NB4 (cell line): ENCODE measurements around the gene MAFF.

Source experiments
- MAX ChIP-seq: IDR thresholded peaks from 2 replicates; pipeline ENCODE4 v1.6.1; 2011; ENCODE audit warnings: low read depth, low read length
- POLR2A ChIP-seq: IDR thresholded peaks from 2 replicates; pipeline ENCODE4 v1.6.1; 2011; ENCODE audit warnings: mild to moderate bottlenecking; ENCODE audit not compliant: insufficient read length; ENCODE audit errors: extremely low read depth
- TF ChIP-seq, protein P1 (sequence below): IDR thresholded peaks from one replicate; pipeline ENCODE4 v1.5.1; 2012; ENCODE audit warnings: low read depth, low read length

DNA sequence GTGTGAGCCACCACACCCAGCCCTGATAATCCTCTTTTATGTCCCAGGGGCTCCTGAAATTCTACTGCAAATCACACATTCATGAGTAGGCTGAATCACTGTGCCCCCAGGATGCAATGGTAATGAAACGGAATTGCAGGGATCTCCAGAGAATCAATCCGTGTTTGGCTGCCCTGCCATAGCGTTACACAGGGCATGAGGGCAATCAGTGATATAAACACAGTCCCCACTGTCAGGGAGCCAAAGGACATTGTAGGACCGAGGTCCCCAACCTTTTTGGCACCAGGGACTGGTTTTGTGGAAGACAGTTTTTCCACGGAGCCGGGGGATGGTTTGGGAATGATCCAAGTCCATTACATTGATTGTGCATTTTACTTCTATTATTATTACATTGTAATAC, 11.2 kb upstream of the MAFF start:
- TF ChIP-seq, protein P1, sequence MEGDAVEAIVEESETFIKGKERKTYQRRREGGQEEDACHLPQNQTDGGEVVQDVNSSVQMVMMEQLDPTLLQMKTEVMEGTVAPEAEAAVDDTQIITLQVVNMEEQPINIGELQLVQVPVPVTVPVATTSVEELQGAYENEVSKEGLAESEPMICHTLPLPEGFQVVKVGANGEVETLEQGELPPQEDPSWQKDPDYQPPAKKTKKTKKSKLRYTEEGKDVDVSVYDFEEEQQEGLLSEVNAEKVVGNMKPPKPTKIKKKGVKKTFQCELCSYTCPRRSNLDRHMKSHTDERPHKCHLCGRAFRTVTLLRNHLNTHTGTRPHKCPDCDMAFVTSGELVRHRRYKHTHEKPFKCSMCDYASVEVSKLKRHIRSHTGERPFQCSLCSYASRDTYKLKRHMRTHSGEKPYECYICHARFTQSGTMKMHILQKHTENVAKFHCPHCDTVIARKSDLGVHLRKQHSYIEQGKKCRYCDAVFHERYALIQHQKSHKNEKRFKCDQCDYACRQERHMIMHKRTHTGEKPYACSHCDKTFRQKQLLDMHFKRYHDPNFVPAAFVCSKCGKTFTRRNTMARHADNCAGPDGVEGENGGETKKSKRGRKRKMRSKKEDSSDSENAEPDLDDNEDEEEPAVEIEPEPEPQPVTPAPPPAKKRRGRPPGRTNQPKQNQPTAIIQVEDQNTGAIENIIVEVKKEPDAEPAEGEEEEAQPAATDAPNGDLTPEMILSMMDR, result no peak
- TF ChIP-seq POLR2A (no peak), MAX (no peak)
